Liver (tissue), 9 donors: Measurements from ENCODE around the gene DNAJB13. TPM values are rescaled to one million over a fixed set of nuclear protein-coding genes. Genes with fewer than 3 reads are reported as not detected.

Experiments
- DNase-seq: peaks from one replicate; pipeline ENCODE4 v3.0.0-alpha.2; 2017; ENCODE audit warnings: low spot score
- H3K27ac ChIP-seq, 2 donors: one replicate each; pipeline ENCODE4 v1.7.0; 2013; ENCODE audit warnings: inconsistent platforms in 2 of 2, low read length in 2 of 2, control low read depth in 1 of 2, low read depth in 1 of 2, mild to moderate bottlenecking in 1 of 2
- H3K27me3 ChIP-seq, 4 donors: one replicate each; pipeline versions ENCODE4 v1.6.1 to v1.7.0; 2013; ENCODE audit warnings: low read length in 3 of 4, inconsistent platforms in 1 of 4, mild to moderate bottlenecking in 1 of 4, moderate library complexity in 1 of 4; ENCODE audit not compliant: control insufficient read depth in 4 of 4, insufficient read depth in 4 of 4
- H3K36me3 ChIP-seq, 4 donors: one replicate each; pipeline versions ENCODE4 v1.6.1 to v1.7.0; 2013; ENCODE audit warnings: low read length in 3 of 4, mild to moderate bottlenecking in 3 of 4, low read depth in 1 of 4, moderate library complexity in 1 of 4; ENCODE audit not compliant: control insufficient read depth in 4 of 4, insufficient read depth in 3 of 4
- H3K4me1 ChIP-seq, 4 donors: one replicate each; pipeline versions ENCODE4 v1.6.1 to v1.7.0; 2013; ENCODE audit warnings: low read length in 3 of 4, mild to moderate bottlenecking in 3 of 4, moderate library complexity in 1 of 4; ENCODE audit not compliant: control insufficient read depth in 4 of 4, insufficient read depth in 4 of 4
- H3K4me3 ChIP-seq, 3 donors: one replicate each; pipeline versions ENCODE4 v1.6.1 to v1.7.0; 2013; ENCODE audit warnings: low read length in 3 of 3, control low read depth in 1 of 3, low read depth in 1 of 3, mild to moderate bottlenecking in 1 of 3
- H3K9ac ChIP-seq, 2 donors: one replicate each; pipeline ENCODE4 v1.7.0; 2013; ENCODE audit warnings: low read length in 2 of 2, mild to moderate bottlenecking in 2 of 2, moderate library complexity in 2 of 2, control low read depth in 1 of 2, low read depth in 1 of 2
- H3K9me3 ChIP-seq, 4 donors: one replicate each; pipeline versions ENCODE4 v1.6.1 to v1.7.0; 2013; ENCODE audit warnings: low read length in 3 of 4; ENCODE audit not compliant: control insufficient read depth in 4 of 4
- EGR1 ChIP-seq, 2 donors: IDR thresholded peaks; 2 replicates each; pipeline ENCODE4 v1.6.1; 2016 to 2018; ENCODE audit warnings: antibody characterized with exemption in 2 of 2, low read depth in 2 of 2
- FOXA1 ChIP-seq: IDR thresholded peaks from 2 replicates; pipeline ENCODE4 v1.6.1; 2016; ENCODE audit warnings: antibody characterized with exemption
- FOXA2 ChIP-seq: IDR thresholded peaks from 2 replicates; pipeline ENCODE4 v1.6.1; 2016; ENCODE audit warnings: antibody characterized with exemption
- GABPA ChIP-seq, 2 donors: IDR thresholded peaks in 1 of 2; conservative IDR thresholded peaks in 1 of 2; 2 replicates each; pipeline ENCODE4 v1.6.1; 2016; ENCODE audit warnings: antibody characterized with exemption in 2 of 2, mild to moderate bottlenecking in 1 of 2, moderate library complexity in 1 of 2
- HNF4A ChIP-seq, 2 donors: conservative IDR thresholded peaks; 2 replicates each; pipeline ENCODE4 v1.6.1; 2016; ENCODE audit warnings: antibody characterized with exemption in 2 of 2, mild to moderate bottlenecking in 2 of 2
- HNF4G ChIP-seq: IDR thresholded peaks from 2 replicates; pipeline ENCODE4 v1.6.1; 2016; ENCODE audit warnings: antibody characterized with exemption
- RXRA ChIP-seq, 2 donors: IDR thresholded peaks; 2 replicates each; pipeline ENCODE4 v1.6.1; 2017 to 2018; ENCODE audit warnings: antibody characterized with exemption in 2 of 2, mild to moderate bottlenecking in 1 of 2
- SP1 ChIP-seq: IDR thresholded peaks from 2 replicates; pipeline ENCODE4 v1.6.1; 2018; ENCODE audit warnings: antibody characterized with exemption, mild to moderate bottlenecking
- YY1 ChIP-seq: IDR thresholded peaks from 2 replicates; pipeline ENCODE4 v1.6.1; 2016; ENCODE audit warnings: antibody characterized with exemption, mild to moderate bottlenecking
- WGBS: extraction: QIAGEN DNeasy Blood & Tissue Kit; methylation state at CpG from one replicate; pipeline ENCODE4 v1.1.7; 2013; 5-methylcytosine and 5-hydroxymethylcytosine counted together
- polyA plus RNA-seq, 2 donors: library from polyadenylated mRNA; stranded (reverse) in 1 of 2; unstranded in 1 of 2; fragments of 200-250 nt in 1 of 2; fragments of >200 nt in 1 of 2; fragmentation: Nextera tagmentation in 1 of 2; extraction: Ambion mirVana in 1 of 2; gene quantifications; one replicate each; pipeline versions ENCODE4 v1.2.1 to v1.2.3, GENCODE V29; 2013 to 2015
- total RNA-seq, 2 donors: library from RNA; depleted of rRNA; stranded (reverse); fragments of >200 nt; gene quantifications; one replicate each; pipeline ENCODE4 v1.2.3, GENCODE V29; 2014
- TF ChIP-seq, protein P1 (sequence below): fragments of 150-350 bp; IDR thresholded peaks from 2 replicates; pipeline ENCODE4 v1.5.1; 2017; ENCODE audit warnings: improper control_type of control experiment, low read depth, low read length; ENCODE audit not compliant: missing input control
- TF ChIP-seq, protein P2 (sequence below): IDR thresholded peaks from 2 replicates; pipeline ENCODE4 v1.6.1; 2016; ENCODE audit warnings: antibody characterized with exemption
- TF ChIP-seq, protein P3 (sequence below): IDR thresholded peaks from 2 replicates; pipeline ENCODE4 v1.6.1; 2016; ENCODE audit warnings: antibody characterized with exemption
- TF ChIP-seq, protein P4 (sequence below): IDR thresholded peaks from 2 replicates; pipeline ENCODE4 v1.6.1; 2016; ENCODE audit warnings: antibody characterized with exemption
- donor health status: healthy.
- donor health status: healthy.
- donor health status: healthy.
- donor health status: healthy.
- donor health status: healthy.

The DNAJB13 gene
- total and polyA plus RNA-seq, 4 donors = 0.08 TPM; not detected in 3

DNA sequence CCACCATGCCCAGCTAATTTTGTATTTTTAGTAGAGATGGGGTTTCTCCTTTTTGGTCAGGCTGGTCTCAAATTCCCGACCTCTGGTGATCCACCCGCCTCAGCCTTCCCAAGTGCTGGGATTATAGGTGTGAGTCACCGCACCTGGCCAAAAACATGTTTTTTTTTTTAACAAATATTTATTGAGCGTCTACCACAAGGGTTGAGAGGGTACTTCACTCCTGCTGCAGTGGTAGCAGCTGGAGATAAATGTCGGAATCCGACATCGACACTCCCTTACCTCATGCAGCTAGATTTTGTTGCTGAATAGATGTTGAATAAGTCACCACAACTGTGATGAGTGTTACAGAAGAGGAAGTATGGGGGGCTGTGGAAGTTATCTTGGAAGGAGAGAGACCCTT lies 971 bp downstream of the DNAJB13 start:
- Histone ChIP-seq H3K27me3 (no peaks in the 10 kb centered on the region), H3K27ac (no peak overlapping the region), H3K4me3 (no peak overlapping the region), H3K9me3 (no peaks in the 10 kb centered on the region), H3K9ac (no peak overlapping the region), H3K36me3 (no peaks in the 10 kb centered on the region), H3K4me1 (no peaks in the 10 kb centered on the region)
- no peak for DNase-seq
- 94% methylated on average over 7 of the region's 7 CpGs for WGBS
- TF ChIP-seq, protein P1, sequence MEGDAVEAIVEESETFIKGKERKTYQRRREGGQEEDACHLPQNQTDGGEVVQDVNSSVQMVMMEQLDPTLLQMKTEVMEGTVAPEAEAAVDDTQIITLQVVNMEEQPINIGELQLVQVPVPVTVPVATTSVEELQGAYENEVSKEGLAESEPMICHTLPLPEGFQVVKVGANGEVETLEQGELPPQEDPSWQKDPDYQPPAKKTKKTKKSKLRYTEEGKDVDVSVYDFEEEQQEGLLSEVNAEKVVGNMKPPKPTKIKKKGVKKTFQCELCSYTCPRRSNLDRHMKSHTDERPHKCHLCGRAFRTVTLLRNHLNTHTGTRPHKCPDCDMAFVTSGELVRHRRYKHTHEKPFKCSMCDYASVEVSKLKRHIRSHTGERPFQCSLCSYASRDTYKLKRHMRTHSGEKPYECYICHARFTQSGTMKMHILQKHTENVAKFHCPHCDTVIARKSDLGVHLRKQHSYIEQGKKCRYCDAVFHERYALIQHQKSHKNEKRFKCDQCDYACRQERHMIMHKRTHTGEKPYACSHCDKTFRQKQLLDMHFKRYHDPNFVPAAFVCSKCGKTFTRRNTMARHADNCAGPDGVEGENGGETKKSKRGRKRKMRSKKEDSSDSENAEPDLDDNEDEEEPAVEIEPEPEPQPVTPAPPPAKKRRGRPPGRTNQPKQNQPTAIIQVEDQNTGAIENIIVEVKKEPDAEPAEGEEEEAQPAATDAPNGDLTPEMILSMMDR = no peak
- TF ChIP-seq HNF4G = no peak
- no peak for TF ChIP-seq YY1
- no peak for TF ChIP-seq FOXA1
- TF ChIP-seq SP1 = no peak
- TF ChIP-seq, protein P2, sequence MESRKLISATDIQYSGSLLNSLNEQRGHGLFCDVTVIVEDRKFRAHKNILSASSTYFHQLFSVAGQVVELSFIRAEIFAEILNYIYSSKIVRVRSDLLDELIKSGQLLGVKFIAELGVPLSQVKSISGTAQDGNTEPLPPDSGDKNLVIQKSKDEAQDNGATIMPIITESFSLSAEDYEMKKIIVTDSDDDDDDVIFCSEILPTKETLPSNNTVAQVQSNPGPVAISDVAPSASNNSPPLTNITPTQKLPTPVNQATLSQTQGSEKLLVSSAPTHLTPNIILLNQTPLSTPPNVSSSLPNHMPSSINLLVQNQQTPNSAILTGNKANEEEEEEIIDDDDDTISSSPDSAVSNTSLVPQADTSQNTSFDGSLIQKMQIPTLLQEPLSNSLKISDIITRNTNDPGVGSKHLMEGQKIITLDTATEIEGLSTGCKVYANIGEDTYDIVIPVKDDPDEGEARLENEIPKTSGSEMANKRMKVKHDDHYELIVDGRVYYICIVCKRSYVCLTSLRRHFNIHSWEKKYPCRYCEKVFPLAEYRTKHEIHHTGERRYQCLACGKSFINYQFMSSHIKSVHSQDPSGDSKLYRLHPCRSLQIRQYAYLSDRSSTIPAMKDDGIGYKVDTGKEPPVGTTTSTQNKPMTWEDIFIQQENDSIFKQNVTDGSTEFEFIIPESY = no peak
- no peak for TF ChIP-seq RXRA (IDR thresholded peaks at IDR 0.05)
- TF ChIP-seq EGR1 (IDR thresholded peaks at IDR 0.05; ENCODE audit: low read depth in 2 of 2) = no peak
- TF ChIP-seq, protein P3, sequence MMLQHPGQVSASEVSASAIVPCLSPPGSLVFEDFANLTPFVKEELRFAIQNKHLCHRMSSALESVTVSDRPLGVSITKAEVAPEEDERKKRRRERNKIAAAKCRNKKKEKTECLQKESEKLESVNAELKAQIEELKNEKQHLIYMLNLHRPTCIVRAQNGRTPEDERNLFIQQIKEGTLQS = no peak
- TF ChIP-seq, protein P4, sequence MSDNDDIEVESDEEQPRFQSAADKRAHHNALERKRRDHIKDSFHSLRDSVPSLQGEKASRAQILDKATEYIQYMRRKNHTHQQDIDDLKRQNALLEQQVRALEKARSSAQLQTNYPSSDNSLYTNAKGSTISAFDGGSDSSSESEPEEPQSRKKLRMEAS = no peak
- TF ChIP-seq HNF4A (conservative IDR thresholded peaks at IDR 0.05) = no peak
- TF ChIP-seq FOXA2 = no peak

DNA sequence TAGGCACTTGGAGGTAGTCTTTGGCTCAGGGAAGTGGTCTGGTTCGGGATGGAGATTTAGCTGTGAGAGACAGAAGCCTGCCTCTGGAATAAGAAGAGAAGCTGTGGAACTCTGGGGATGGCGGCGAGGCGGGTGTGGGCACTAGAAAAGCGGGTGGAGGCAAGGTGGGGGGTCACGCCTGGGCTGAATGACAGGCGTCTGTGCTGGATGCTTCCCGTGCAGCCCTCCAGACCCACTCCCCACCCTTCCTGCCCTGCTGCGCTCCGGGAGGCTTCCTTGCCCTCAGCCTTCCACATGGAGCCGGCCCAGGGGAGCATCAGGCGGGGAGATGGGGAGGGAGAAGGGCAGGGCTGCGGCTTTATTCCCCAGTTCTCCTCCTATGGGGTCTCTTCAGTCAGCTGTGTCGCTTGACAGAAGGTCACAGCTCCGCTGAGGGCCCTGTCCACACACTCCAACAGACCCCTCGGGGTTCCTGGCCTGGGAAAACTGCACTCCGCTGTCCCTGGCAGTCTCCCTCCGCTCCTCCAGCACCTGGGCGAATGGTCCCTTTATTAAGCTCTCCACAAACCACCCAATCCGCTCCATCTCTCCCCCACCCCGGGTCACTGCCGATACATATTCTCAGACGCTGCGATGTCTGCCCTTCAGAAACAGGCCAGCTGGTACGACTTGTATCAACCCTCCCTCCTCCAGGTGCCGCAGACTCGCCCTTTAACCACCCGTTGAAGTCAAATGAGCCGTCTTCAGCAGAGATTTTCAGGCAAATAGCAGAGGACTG lies 6.2 kb downstream of the DNAJB13 start:
- TF ChIP-seq HNF4G = no peak
- TF ChIP-seq, protein P1 = no peak
- no peak for TF ChIP-seq EGR1 (IDR thresholded peaks at IDR 0.05; ENCODE audit: low read depth in 2 of 2)
- no peak for TF ChIP-seq HNF4A (conservative IDR thresholded peaks at IDR 0.05)
- no peak for TF ChIP-seq GABPA (IDR thresholded peaks at IDR 0.05 in 1 of 2, conservative IDR thresholded peaks at IDR 0.05 in 1 of 2)
- Histone ChIP-seq H3K9ac (no peak overlapping the region), H3K36me3 (no peaks in the 10 kb centered on the region), H3K4me1 (no peaks in the 10 kb centered on the region), H3K4me3 (no peak overlapping the region), H3K27ac (no peak overlapping the region), H3K27me3 (no peaks in the 10 kb centered on the region), H3K9me3 (no peaks in the 10 kb centered on the region)
- no peak for DNase-seq
- 59% methylated on average over 29 of the region's 29 CpGs for WGBS
